GM21717 (cell line): ENCODE results near the gene TMEM98.
"Not testable (repeated sequence)": the region's sequence is repeated elsewhere in the genome, so short reads cannot be mapped to it uniquely, and the experiment has no call there.

Experiments
- ATAC-seq: cut with Tn5 transposase; IDR thresholded peaks from one replicate; pipeline ENCODE4 v1.9.1; 2021; ENCODE audit warnings: mild to moderate bottlenecking, moderate library complexity; ENCODE audit not compliant: unreplicated experiment

The TMEM98 gene

DNA sequence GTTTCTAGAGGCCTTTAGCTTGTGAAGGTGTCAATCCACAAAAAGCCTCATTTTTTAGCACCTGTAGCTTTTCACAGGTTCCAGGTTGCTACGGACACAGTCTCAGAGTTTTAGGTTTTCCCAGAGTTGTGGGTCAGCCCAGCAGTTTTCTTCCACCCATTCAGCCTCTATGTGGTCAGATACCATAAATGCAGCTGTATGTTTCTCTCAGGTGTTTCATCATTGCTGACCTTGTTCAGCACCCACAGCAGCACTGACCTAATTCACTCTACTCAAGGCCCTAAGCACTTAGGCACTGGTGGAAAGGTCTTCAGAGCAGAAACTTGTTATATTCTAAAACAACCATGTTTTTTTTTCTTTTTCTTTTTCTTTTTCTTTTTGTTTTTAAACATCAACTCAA, 48.7 kb downstream of the TMEM98 start:
- no peak for ATAC-seq

DNA sequence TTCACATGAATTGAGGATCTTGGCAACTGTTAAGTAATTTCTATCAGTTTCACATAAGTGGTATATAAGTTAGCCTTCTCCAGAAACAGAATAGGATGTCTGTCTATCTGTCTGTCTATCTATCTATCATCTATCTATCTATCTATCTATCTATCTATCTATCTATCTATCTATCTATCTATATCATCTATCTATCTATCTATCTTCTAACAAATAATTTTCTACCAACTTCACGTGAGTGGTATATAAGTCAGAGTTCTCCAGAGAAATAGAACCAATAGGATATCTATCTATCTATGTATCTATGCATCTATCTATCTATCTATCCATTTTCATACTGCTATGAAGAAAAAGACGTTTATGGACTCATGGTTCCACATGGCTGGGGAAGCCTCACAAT, 52.3 kb downstream of the TMEM98 start:
- ATAC-seq = no peak

DNA sequence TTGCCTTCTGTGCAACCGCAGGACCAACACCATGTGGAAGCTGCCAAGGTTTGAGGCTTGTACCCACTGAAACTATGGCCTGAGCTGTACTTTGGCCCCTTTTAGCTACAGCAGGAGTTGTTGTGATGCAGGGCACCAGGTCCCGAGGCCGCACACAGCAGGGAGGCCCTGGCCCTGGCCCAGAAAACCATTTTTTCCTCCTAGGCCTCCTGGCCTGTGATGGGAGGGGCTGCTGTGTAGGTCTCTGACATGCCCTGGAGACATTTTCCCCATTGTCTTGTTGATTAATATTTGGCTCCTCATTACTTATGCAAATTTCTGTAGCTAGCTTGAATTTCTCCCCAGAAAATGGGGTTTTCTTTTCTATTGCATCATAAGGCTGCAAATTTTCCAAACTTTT, 53.7 kb downstream of the TMEM98 start:
- not testable (repeated sequence) for ATAC-seq

DNA sequence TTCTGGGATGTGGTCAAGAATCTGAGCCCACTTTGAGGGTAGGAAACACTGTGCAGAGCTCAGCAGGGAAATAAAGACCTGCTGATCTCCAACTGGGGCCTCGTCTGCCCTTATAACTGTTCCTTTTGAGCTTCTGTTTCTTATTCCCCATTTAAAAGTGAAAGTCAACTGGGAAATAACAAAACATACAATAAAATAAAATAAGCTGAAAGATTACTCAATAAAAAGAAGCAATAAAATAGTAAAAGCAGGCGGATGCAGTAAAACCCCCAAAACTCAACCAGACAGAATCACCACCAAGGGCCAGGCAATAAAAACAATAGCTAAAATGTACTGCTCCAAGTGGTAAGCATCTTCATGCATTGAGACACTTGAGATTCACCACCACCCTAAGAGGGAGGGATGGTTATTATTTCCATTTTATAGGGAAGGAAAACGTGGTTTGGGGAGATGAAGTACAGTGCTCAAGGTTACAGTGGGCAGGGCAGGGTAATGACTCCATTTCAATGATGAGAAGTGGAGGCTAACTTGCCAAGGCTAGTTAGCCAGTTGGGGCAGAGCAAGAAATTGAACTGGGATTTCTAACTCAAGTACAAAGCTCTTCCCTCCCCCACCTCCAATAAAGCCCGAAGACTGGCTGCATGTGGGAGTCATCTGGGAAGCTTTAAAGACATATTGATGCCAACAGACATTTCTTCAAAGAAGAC, 57.2 kb downstream of the TMEM98 start:
- ATAC-seq = no peak

DNA sequence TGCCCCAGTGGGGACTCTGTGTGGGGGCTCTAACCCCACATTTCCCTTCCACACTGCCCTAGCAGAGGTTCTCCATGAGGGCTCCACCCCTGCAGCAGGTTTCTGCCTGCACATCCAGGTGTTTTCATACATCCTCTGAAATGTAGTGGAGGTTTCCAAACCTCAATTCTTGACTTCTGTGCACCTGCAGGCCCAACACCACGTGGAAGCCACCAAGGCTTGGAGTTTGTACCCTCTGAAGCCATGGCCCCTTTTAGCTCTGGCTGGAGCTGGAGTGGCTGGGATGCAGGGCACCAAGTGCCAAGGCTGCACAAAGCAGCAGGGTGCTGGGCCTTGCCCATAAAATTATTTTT, 59.5 kb downstream of the TMEM98 start:
- ATAC-seq = not testable (repeated sequence)

DNA sequence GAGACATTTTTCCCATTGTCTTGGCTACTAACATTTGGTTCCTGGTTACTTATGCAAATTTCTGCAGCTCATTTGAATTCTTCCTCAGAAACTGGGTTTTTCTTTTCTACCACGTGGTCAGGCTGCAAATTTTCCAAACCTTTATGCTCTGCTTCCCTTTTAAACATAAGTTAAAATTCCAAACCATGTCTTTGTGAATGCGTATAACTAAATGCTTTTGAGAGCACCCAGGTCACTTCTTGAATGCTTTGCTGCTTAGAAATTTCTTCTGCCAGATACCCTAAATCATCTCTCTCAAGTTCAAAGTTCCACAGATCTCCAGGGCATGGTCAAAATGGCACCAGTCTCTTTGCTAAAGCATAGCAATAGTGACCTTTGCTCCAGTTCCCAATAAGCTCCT, 59.9 kb downstream of the TMEM98 start:
- not testable (repeated sequence) for ATAC-seq

DNA sequence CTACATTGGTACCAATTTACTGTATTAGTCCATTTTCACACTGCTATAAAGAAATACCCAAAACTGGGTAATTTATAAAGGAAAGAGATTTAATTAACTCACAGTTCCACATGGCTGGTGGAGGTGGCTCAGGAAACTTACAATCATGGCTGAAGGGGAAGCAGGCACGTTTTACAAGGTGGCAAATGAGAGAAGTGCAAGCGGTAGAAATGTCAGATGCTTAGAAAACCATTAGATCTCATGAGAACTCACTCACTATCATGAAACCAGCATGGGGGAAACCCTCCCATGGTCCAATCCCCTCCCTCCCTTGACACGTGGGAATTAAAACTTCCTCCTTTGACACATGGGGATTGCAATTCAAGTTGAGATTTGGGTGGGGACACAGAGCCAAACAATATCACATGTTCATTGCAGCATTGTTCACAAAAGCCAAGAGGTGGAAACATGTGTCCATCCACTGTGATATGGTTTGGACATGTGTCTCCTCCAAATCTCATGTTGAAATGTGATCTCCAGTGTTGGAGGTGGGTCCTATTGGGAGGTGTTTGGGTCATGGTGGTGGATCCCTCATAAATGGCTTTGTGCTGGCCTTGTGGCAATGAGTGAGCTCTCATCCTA, 60.6 kb downstream of the TMEM98 start:
- no peak for ATAC-seq

DNA sequence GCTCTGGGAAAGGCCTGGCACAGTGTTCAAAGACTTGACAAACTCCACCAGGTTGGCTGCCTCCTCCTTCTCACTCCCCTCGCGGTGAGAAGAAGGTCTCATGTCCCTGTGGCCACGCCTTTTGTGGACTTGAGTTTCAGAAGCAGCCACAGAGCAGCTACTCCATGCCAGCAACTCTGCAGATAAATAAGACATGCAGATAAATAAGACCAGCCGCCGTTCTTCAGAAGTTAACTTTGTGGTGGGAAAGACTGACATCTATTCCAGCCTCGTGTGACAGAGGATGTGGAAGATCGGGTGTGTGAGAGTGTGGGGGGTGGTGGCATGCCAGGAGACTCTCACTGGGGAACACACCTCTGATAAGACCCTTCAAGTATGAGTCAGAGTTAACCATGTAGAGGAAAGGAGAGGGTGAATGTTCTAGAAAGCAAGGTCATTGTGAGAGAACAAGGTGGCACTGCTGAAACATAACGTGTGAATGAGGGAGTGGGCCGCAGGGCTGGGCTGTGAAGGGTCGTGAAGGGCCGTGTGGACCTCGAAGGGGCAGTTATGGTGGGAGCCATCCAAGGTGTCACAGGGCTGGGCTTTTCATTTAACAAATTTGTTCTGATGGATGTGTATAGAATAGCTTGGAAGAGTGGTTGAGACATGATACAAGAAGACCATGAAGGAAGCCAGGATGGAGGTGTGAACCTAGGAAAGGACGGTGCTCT, 64.5 kb downstream of the TMEM98 start:
- no peak for ATAC-seq

DNA sequence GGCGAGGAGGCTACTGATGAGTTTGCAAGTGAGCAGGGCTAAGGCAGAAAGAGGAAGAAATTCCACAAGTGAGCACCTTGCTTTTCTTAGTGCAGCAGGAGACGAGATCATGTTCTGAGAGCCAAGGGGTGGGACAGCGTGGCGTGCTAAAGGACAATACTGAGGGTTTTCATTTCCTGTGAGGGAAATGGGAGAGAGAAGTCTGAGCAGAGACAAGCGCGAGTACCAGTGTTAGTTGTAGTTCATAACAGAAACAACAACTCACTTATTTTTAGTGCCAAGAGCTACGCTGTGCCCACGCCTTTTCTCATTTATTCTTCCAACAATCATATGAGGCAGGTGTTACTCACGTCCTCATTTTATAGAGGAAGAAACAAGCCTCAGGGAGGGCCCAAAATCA, 66.0 kb downstream of the TMEM98 start:
- ATAC-seq = no peak
